NCI-H1436 treated with DMSO at 0.1 percent for 48 hours (cell line): ENCODE results near the gene MRPS35.

ENCODE experiments used
- DNase-seq: peaks from one replicate; lab custom pipeline; 2025; lab: John Stamatoyannopoulos, UW

MRPS35 gene

DNA sequence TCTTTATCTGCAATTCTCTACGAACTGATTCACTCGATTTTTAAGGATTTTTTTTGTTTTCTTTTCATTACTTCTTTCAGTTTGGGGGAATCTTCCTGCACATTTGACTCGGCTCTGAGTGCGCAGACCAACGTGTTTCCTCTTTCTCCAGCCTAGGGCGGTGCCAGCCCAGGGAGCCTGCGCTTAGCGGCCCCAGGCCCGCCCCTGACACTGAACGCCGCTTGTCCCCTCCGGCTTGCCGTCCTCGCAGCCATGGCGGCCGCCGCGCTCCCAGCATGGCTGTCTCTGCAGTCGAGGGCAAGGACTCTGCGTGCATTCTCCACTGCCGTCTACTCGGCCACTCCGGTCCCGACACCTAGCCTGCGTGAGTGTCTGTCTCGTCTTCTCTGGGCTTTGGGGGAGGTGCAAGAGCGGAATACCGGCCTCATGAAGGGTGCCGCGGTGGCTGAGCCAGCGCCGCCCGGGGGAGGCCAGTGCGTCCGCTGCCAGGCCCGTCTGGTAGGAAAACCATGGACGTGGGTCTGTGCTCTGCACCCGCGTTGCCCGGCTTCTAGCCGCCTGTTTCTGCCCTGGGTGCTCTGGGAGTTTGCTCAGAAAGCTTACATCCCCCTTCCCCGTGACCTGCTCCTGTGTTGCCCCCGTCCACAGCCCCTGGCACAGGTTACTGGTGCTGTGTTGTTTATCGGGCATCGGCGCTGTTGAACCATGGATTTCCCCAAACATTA is at the start of gene MRPS35:
Gene MRPS35, plus strand, starts transcription at position 241 of the 725 bp plus-strand sequence. Its CDS starts 12 bp downstream, at position 253.
- no peak for DNase-seq

- no peak for DNase-seq
Measured at GRCh38 chr12:27665704-27666103, 44.9 kb upstream of the MRPS35 start.

- no peak for DNase-seq
Measured at GRCh38 chr12:27666510-27666909, 44.1 kb upstream of the MRPS35 start.

DNA sequence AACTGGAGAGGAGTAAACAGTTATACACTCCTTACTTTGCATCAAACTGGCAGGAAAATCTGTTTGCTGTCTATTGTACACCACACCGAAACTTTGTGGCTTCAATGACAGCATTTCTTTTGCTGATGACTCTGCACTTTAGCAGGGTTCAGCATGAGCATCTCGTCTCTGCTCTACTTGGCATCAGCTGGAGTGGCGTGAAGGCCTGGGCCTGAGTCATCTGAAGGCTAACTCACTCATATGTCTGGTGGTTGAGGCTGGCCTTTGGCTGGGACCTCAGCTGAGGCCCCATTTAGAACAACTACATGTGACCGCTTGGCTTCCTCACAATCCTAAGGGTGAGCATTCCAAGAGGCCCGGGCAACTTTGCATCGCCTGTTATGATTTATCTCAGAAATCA is 43.1 kb upstream of the MRPS35 start:
- no peak for DNase-seq

DNA sequence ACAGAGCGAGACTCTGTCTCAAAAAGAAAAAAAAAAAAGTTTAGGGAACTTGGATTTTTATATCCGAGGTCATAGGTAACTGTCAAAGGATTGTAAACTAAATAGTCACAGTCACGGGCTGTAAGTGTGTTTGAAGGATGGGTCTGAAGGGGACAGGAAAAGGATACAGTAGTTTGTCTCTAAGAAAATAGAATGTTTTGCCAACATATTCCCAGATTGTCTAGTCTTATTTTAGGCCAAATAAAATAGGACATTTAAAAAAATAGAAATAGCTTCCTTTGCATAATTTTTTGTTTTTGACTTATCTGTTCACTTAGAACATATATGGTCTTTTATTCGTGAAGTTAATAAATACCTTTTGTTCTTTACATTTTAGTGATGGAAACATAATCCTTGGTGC is 38.6 kb upstream of the MRPS35 start:
- no peak for DNase-seq

- no peak for DNase-seq
Measured at GRCh38 chr12:27672643-27673042, 38.0 kb upstream of the MRPS35 start.

GRCh38 chr12:27673101-27673718 is 37.4 kb upstream of the MRPS35 start:
- DNase-seq: no peak

DNA sequence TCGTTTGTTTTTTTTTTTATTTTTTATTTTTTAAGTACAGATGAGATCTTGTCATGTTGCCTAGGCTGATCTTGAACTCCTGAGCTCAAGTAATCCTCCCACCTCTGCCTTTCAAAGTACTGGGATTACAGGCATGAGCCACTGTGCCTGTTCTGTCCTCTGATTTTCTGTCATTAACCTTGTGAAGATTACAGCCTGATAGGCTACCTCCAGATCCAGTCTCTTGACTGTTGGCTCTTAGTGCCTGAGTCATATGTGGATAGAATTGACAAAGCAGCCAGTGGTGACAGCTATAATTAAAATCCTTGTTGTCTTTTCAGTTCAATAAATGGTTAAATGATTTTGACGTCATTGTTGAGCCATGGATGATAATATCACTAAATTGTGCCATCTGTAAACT is 35.6 kb upstream of the MRPS35 start:
- DNase-seq: no peak

- no peak for DNase-seq
Measured at GRCh38 chr12:27680619-27681018, 30.0 kb upstream of the MRPS35 start.

- no peak for DNase-seq
Measured at GRCh38 chr12:27682534-27682933, 28.1 kb upstream of the MRPS35 start.

- no peak for DNase-seq
Measured at GRCh38 chr12:27685274-27685673, 25.4 kb upstream of the MRPS35 start.

GRCh38 chr12:27686147-27686546 is 24.5 kb upstream of the MRPS35 start:
- no peak for DNase-seq

GRCh38 chr12:27688671-27689070 is 22.0 kb upstream of the MRPS35 start:
- DNase-seq: no peak

DNA sequence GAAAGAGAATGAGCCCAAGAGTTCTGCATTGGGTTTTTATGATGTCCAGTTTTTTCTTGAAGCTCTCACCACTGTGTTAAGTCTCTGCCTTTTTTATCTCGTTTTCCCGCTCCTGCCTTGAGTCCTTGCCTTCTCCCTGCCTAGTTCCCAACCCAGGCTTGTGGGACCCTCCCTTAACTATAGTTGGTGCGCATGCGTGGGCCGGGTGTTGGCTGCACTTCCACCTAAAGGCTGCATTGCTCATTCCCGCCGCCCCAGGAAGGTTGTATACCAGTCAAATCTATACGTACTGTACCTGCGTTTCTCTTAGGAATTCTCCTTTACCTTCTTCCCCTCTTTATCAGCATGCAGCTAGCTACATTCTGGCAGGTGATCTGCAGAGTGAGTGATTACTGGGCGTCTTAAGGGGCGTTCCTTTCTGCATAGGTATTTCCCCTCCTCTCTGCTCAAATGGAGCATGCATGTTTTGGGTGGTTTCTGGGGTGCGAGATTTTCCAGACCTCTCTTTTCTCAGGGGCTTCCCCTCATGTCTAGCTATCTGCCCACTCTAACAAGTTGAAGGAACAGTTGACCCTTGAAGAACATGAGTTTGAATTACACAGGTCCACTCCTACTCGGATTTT is 21.0 kb upstream of the MRPS35 start:
- DNase-seq: no peak

DNA sequence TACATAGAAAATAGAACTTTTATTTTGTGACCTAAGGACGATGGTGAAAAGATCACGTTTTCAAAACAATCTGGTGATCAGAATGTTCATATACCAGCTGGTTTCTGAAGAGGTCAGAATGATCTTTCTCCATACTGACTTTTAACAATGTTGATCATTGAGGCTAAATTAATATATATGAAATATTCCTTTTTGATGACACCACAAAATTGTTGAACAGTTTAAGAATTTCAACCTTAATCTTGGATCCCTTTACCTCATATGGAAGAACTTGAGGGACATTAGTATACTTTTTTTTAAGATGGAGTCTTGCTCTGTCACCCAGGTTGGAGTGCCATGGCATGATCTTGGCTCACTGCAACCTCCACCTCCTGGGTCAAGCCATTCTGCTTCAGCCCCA is 17.2 kb upstream of the MRPS35 start:
- no peak for DNase-seq

- no peak for DNase-seq
Measured at GRCh38 chr12:27695556-27696292, 14.9 kb upstream of the MRPS35 start.

DNA sequence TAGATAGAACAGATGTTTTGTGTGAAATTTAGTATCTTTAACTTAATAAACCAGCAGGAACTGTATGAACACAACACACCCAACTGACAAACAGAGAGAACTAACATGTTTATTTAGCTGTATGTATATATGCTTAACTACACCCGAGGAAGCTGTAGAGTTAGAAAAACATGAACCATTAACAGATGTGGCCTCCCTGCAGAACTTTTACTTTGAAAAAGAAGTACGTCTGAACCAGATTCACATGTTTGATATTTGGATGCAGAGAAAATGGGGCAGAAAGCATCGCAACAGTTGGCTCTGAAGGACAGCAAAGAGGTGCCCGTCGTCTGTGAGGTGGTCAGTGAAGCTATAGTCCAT is 14.4 kb upstream of the MRPS35 start, which contains the start of gene REP15:
Gene REP15, plus strand, starts transcription at position 155 of the 360 bp plus-strand sequence. Its CDS starts 116 bp downstream, at position 271.
- DNase-seq: no peak

GRCh38 chr12:27696864-27697564 is 13.6 kb upstream of the MRPS35 start:
- DNase-seq: no peak

- no peak for DNase-seq
Measured at GRCh38 chr12:27703720-27704452, 6.7 kb upstream of the MRPS35 start.

DNA sequence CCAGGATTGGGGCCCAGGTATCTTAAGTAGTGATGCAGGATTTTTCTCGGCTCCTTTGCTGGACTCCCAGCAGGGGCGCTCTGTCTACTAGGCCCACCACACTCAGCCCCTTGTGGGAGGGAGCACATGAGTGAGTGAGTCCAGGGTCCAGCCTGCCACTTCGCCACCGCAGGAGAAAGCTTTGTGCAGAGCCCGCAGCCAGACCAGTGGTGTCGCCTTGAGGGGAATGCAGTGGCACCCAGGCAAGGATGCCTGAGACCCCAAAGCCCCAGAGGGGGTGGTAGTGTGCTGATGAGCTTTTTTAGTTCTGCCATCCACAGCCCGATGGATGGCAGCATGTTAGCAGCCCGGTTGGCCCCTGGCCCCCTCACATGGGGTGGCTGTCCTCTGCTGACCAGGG is 5.4 kb upstream of the MRPS35 start:
- no peak for DNase-seq

GRCh38 chr12:27707216-27707615 is 3.4 kb upstream of the MRPS35 start:
- no peak for DNase-seq
